Sigmoid colon (tissue), 4 donors: Measurements from ENCODE around the gene NOL7.

Experiments
- CTCF ChIP-seq, 4 experiments: fragments of 450-650 bp in 3 of 4; fragments of 200-600 bp in 1 of 4; IDR thresholded peaks; one replicate each; pipeline ENCODE4 v1.5.1; 2016 to 2019; ENCODE audit warnings: antibody characterized with exemption in 4 of 4, mild to moderate bottlenecking in 3 of 4, moderate library complexity in 2 of 4
- POLR2A ChIP-seq, 2 donors: fragments of 450-650 bp; IDR thresholded peaks; one replicate each; pipeline ENCODE4 v1.6.1; 2016; ENCODE audit warnings: antibody characterized with exemption in 2 of 2, mild to moderate bottlenecking in 2 of 2, moderate library complexity in 2 of 2
- POLR2AphosphoS5 ChIP-seq, 4 donors: sonication (generic); formaldehyde crosslinking; IDR thresholded peaks; one replicate each; pipeline ENCODE4 v1.6.1; 2017; ENCODE audit warnings: antibody characterized with exemption in 4 of 4

- TF ChIP-seq CTCF (IDR thresholded peaks at IDR 0.05) (no peak), POLR2AphosphoS5 (IDR thresholded peaks at IDR 0.05) (no peak), POLR2A (IDR thresholded peaks at IDR 0.05) (no peak)
Observed at GRCh38 chr6:13667655-13668054, 52.5 kb downstream of the NOL7 start.
